Bronchial epithelial cell (primary cell): ENCODE measurements around the gene TMEM131. TPM values are rescaled to one million over a fixed set of nuclear protein-coding genes. Genes with fewer than 3 reads are reported as not detected.

Experiments used
- DNase-seq: peaks from one replicate; pipeline ENCODE4 v3.0.0-alpha.2; 2010; ENCODE audit warnings: low read depth
- FAIRE-seq: peaks from 2 replicates; lab custom pipeline; 2011; peaks lifted over from hg19 to GRCh38; lab: Jason Lieb, UNC
- H3K27me3 ChIP-seq: 2 replicates; pipeline ENCODE4 v1.5.1; 2011; ENCODE audit warnings: low read length; ENCODE audit not compliant: control insufficient read depth, insufficient read depth
- H3K36me3 ChIP-seq: 2 replicates; pipeline ENCODE4 v1.5.1; 2011; ENCODE audit warnings: low read length; ENCODE audit not compliant: control insufficient read depth, insufficient read depth
- H3K4me3 ChIP-seq: 2 replicates; pipeline ENCODE4 v1.5.1; 2011; ENCODE audit warnings: mild to moderate bottlenecking, low read depth, low read length, control low read depth
- total RNA-seq: library from RNA; depleted of rRNA; stranded (reverse); fragments of >200 nt; gene quantifications from 2 replicates; pipeline ENCODE4 v1.2.1, GENCODE V29; 2014
- TF ChIP-seq, protein P1 (sequence below): IDR thresholded peaks from 2 replicates; pipeline ENCODE4 v1.5.1; 2011; ENCODE audit warnings: mild to moderate bottlenecking, moderate library complexity, low read length, control low read depth, inconsistent platforms; ENCODE audit not compliant: insufficient read depth, severe bottlenecking

The TMEM131 gene
- total RNA-seq, 1 donor from 2014 or later: 14.0 TPM

DNA sequence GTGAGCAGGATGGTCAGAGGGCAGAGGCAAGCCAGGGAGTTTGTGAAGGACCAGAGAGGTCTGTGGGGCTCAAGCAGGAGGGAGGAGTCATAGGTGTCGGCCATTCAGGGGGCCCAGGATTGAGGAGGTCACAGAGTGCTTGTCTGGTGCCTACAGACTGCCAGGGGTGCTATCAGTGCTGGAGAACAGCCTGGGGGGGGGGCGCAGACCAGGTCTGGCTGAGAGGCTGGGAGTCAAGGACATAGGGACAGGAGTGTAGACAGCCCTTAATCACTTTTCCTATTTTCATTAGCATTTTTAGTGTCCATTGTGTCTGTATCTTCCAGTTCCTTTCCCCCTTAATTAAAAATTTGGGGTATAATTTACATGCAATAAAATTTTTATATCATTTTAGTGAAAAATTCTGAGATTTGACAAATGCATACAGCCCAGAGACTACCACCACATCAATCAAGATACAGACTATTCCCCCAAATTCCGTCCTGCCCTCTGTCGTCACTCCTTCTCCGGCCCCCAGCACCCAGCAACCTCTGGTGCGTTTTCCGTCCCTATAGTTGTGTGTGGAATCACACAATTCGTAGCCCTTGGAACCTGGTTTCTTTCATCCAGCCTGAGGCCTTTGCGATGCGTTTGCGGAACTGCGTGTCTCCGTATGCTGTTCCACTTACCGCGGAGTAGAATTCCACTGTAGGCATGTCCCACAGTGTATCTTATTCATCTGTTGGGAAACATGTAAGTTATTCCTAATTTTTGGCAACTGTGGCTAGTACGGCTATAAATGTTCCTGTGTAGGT, 276.2 kb downstream of the TMEM131 start:
- H3K27me3 ChIP-seq: no peaks in the 10 kb centered on the region
- DNase-seq (no peak), FAIRE-seq (no peak)
- H3K36me3 ChIP-seq: no peaks in the 10 kb centered on the region
- H3K4me3 ChIP-seq: no peak overlapping the region
- TF ChIP-seq, protein P1, sequence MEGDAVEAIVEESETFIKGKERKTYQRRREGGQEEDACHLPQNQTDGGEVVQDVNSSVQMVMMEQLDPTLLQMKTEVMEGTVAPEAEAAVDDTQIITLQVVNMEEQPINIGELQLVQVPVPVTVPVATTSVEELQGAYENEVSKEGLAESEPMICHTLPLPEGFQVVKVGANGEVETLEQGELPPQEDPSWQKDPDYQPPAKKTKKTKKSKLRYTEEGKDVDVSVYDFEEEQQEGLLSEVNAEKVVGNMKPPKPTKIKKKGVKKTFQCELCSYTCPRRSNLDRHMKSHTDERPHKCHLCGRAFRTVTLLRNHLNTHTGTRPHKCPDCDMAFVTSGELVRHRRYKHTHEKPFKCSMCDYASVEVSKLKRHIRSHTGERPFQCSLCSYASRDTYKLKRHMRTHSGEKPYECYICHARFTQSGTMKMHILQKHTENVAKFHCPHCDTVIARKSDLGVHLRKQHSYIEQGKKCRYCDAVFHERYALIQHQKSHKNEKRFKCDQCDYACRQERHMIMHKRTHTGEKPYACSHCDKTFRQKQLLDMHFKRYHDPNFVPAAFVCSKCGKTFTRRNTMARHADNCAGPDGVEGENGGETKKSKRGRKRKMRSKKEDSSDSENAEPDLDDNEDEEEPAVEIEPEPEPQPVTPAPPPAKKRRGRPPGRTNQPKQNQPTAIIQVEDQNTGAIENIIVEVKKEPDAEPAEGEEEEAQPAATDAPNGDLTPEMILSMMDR: no peak

DNA sequence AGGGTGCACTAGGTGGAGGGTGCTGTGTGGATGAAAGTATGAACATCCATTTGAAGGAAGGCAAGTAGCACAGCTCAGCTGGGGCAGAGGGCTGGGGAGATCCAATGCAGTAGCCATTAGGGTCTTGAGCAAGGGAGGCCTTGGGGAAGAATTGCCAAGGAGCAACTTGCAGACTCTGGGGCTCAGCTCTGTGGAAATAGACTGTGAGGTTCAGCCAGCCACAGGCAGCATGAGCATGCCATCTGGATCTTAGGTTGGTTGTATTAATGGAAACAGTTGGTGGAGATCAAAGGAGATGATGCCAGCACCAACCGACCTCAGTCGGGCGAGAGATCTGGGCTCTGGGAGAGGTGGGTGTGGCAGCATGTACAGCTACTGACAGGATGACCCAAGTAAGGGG, 276.8 kb downstream of the TMEM131 start:
- DNase-seq (no peak), FAIRE-seq (no peak)

DNA sequence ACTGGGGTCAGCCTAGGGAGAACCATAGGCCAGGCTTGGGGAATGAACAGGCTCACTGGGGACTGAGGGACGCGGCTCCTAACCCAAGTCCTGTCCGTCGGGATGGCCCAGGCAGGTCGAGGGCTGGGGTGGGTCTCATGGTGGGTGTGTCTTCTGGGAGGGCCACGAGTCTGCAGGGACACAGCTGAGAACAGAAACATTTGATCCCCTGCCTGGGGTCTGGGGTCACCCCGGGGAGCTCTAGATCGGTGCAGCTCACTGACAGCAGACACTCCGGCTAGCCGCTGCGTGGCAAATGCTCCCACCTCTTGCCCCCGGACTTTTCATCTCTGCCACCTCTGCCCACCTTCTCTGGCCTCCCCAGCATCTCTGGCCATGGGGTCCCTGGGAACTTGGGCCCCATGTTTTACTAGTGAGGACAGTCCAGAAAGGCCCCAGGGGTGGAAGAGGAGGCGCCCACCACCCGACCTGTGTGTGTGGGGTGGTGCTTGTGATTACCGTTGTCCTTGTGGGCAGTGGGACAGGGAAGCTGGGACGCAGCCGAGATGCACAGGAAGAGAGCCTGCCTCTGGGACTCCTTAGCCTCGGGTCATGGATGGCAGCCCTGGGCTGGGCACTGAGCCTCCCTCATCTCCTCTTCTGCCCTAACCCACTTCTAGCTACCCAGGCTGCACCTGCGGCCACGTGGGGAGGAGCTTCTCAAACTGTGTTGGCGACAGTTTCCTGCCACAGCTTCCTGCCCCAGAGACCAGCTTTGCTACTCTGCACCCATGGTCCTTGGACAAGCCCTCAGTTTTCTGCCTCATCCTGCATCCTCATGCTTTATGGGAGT, 277.5 kb downstream of the TMEM131 start:
- DNase-seq: no peak
- Histone ChIP-seq H3K36me3 (no peaks in the 10 kb centered on the region), H3K4me3 (no peak overlapping the region), H3K27me3 (no peaks in the 10 kb centered on the region)
- FAIRE-seq: no peak
- TF ChIP-seq, protein P1: no peak

More for the DNA sequence above, 276.8 kb downstream of the TMEM131 start:
- TF ChIP-seq, protein P1: no peak
- Histone ChIP-seq H3K27me3 (no peaks in the 10 kb centered on the region), H3K36me3 (no peaks in the 10 kb centered on the region), H3K4me3 (no peak overlapping the region)

DNA sequence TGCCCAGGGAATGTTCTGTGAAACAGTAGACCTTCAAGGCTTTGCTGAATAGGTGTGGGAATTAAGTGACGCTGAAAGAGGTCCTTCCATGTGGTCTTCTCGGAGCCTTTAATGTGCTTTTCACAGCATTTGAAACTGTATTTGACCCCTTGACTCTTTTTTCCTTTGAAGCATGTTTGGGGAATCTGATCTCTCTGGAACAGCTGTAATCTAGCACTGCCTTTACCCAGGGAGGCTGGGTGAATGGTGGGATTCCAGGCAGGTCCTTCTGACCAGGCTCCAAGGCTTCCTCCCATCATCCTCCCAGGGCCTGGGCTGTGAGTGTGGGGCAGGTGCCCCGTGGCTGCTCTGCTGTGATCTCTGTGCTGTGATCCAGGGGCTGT, 278.1 kb downstream of the TMEM131 start:
- no peak for FAIRE-seq

DNA sequence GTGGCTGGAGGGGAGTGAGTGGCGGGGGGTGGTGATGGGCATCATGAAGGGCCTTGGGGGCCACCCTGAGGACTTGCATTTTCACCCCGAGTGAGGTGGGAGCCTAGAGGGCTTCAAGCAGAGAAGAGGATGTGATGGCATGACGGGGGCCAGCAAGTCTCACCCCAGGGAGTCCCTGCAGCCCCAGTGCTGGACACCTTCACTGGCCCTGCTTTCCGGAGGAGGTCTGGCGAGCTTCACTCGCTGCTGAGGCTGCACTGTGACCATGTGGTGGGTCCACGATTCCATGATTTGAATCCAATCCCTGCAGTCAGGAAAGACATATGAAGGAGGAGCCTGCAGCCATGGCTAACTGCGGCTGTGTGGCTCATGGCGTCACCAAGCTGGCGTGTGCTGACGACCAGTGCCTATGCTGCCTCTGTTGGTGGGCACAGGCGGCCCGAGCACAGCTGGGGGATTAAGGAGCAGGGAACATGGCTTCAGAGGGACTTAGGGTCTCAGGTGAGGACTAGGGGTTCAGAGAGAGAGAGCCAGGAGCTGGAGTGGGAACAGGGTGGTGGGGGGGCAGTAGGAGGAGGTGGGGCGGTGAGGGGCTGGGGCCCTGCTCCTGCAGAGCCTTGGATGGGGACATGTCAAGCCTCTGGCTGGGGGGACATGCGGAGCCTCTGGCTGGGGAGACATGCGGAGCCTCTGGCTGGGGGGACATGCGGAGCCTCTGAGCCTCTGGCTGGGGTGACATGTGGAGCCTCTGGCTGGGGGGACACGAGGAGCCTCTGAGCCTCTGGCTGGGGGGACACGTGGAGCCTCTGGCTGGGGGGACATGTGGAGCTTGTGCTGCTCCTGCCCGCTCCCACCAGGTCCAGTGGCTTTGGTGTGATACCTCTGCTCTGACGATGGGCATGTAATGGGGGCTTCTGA, 278.8 kb downstream of the TMEM131 start:
- TF ChIP-seq, protein P1: no peak
- Histone ChIP-seq H3K27me3 (no peaks in the 10 kb centered on the region), H3K36me3 (no peaks in the 10 kb centered on the region), H3K4me3 (no peak overlapping the region)
- FAIRE-seq: no peak
- DNase-seq: no peak

More for the DNA sequence above, 278.1 kb downstream of the TMEM131 start:
- no peak for DNase-seq
- Histone ChIP-seq H3K4me3 (no peak overlapping the region), H3K27me3 (no peaks in the 10 kb centered on the region), H3K36me3 (no peaks in the 10 kb centered on the region)
- TF ChIP-seq, protein P1: no peak
